Lung microvascular endothelial cell (primary cell): ENCODE data around the gene PDSS2. TPM values are rescaled to one million over a fixed set of nuclear protein-coding genes. Genes with fewer than 3 reads are reported as not detected.

ENCODE experiments used
- DNase-seq, 2 donors: peaks; one replicate each; pipeline versions ENCODE4 v3.0.0 to v3.0.0-alpha.2; 2010; ENCODE audit warnings: low read depth in 2 of 2
- total RNA-seq: library from RNA; depleted of rRNA; stranded (reverse); fragments of >200 nt; gene quantifications from 2 replicates; pipeline ENCODE4 v1.2.1, GENCODE V29; 2014

The PDSS2 gene
- total RNA-seq, 1 donor from 2014 or later, result 4.8 TPM

DNA sequence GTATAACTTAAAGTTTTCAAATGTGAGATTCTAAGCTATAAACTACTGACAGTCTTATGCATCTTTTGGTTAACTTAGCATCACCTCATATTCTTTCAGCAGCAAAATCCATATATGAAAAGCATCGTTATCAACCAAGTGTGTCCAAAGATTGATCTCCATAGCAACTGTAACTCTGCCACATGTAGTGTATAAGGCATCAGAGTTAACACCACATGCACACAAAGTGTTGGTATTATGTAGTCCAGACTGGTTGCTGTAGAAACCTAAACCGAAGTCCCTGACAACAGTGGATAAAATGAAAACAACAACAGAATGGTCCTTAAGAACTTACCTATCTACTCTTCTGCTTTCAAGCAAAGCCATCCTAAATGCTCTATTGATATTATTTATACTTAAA, 39.6 kb downstream of the PDSS2 start:
- DNase-seq, result peak; percentile 11 to 16

DNA sequence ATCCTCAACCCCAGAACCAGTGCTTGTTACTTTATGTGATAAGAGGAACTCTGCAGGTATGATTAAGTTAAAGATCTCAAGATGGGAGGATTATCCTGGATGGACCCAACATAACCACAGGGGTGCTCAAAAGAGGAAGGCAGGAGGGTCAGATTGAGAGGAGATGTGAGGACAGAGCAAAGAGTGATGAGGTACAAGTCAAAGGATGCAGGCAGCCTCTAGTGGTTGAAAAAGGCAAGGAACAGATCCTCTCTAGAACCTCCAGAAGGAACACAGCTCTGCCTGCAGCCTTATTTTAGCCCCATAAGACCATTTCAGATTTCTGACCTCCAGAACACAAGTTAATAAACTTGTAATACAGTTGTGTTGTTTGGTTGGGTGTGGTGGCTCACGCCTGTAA, 41.2 kb downstream of the PDSS2 start:
- DNase-seq, result peak in 1 of 2 donors; percentile 25

DNA sequence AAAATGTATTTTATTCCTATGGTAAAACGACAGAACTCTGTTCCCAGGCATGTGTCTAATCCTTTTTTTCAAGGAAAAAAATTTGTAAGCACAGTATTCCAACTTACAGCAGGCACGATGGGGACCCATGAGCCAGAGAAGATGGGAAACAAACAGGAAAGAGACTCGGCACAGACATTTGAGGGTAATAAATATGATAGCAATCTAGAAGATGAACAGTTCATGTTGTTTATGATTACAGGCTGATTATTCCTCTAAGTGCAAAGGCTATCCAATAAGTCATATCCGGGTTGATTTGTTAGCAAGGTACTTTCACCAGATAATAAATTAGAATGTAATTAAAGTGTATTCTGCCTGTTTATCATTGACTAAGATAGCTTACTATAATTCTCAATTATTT, 43.2 kb downstream of the PDSS2 start:
- DNase-seq, result no peak

DNA sequence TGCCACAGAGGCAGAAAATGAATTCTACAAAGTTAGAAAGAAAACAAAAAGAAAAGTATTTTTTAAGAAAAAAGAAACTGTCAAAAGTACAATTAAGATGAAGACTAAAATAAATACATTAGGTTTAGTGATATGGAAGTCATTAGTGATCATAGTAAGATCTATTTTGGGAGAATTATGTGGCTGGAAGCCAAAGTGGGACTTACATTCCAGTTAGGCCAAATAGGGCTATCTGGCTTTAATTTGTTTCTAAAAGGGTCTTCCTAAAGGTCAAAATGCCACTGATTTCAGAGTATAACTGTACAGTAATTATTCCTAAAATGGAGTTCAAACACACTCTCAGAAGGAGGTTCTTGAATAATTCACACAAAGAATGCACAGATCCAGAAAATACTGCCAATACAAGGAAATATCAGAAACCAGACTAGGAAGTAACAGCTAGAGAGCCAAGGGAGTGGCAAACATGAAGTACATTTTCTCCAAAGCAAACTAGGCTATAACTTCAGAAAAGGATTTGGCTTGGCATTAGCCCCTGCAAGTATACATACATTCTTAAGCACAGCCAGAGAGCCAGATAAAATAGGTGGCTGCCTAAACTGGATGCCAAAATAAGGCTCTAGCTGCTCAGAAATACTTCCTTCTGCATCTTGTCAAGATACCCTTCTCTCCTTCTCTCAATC, 45.3 kb downstream of the PDSS2 start:
- DNase-seq, result no peak

DNA sequence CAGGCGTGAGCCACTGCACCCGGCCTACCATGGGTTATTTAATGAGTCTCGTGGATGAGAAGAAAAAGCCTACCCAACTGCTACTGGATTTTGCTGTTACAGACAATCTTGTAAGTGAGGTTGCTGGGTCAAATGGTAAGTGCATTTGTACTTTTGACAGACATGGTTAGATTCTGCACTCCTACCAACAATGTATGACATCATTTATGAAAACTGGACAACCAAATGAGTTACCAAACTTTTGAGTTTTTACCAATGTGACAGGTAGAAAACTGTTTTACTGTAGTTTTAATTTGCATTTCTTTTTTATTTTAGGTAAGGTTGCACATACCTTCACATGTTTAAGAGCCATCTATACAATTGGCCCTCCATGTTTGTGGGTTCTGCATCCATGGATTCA, 48.2 kb downstream of the PDSS2 start:
- no peak for DNase-seq

DNA sequence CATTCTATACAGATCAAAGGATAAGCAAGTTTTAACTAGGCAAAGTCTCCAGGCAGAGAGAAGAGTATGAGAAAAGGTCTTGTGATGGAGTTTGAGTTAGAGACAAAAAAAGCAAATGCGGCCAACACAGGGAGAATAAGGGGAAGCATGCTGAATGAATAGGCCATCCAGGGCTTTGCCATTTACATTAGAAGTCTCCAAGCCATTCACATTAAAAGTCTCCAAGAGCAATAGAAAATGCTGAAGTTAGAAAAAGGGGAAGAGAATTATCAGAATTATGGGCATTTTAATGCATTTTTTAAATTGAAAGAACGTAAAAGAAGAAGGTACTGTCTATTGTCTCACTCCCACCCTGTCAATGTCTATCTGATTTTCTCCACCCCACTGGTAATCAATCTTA, 49.4 kb downstream of the PDSS2 start:
- no peak for DNase-seq

DNA sequence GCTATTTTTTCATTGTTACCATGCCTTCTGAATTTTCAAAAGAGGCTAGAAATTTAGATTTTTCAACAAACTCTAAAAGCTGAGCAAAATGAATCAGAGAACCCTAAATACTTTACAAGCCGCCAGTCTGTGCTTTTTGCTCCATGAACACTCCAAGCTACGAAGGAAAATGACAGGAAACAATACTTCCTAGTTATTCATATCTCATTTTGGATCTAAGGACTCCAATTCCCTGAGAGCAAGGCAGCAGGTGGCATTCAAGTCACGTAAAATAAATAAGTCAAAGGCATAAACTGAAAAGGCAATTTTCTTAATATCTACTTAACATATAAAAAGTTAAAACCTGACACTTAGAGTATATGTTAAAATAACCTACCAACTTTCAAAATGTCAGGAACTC, 50.6 kb downstream of the PDSS2 start:
- peak in 1 of 2 donors; percentile 58 for DNase-seq

DNA sequence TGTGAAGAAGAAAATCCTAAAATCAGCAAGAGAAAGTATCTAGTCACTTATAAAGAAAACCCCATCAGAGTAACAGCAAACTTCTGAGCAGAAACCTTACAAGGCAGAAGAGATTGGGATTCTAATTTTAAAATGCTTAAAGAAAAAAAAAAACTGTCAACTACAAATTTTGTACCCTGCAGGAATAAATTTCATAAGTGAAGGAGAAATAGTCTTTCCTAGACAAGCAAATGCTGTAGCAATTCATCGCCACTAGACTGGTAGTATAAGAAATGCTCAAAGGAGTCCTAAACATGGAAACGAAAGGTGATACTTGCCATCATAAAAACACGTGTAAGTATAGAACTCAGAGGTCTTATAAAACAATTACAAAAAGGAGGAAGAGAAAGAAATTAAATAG, 54.4 kb downstream of the PDSS2 start:
- DNase-seq, result no peak

DNA sequence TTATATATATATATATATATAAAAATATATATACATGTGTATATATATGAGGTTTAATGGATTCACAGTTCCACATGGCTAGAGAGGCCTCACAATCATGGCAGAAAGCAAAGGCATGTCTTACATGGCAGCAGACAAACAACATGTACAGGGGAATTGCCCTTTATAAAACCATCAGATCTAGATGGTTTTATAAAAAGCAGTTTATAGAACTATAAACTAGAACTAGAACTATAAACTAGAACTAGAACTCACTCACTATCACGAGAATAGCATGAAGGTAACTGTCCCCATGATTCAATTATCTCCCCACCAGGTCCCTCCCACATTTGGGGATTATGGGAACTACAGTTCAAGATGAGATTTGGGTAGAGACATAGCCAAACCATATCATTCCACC, 56.8 kb downstream of the PDSS2 start:
- no peak for DNase-seq

DNA sequence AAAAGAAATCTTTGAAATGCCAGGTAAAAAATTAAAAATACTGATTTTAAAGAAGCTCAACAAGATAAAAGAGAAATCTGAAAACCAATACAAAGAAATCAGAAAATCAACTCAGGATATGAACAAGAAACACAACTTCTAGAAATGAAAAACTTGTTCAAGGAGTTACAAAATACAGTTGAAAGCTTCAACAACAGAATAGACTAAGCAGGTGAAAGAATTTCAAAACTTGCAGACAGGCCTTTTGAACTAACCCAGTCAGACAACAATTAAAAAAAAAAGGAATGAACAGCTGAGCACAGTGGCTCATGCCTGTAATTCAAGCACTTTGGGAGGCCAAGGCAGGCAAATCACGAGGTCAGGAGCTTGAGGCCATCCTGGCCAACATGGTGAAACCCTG, 57.8 kb downstream of the PDSS2 start:
- no peak for DNase-seq

DNA sequence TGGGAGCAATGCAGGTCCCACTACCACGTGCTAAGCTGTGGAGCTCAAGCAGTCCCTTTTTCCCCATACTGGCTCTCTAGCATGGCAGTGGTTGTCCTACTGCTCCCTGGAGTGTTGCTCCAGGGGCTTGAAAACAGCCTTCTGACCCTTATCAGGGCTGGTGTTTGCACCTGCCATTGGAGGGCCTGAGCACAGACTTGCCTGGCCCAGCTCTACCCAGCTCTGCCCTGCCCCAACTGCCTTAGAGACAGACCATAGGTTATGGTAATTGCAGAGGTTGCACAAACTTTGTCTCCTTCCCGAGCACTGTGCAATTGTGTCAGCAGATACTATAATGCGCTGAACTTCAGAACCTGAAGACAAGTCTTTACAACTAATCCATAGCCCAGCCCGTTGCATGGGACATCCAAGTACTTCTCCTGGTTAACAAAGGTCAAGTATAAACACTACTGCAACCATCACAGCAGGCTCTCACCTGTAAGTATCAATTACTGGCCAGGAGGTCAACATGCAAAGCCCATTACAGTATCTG, 58.7 kb downstream of the PDSS2 start:
- DNase-seq, result no peak

DNA sequence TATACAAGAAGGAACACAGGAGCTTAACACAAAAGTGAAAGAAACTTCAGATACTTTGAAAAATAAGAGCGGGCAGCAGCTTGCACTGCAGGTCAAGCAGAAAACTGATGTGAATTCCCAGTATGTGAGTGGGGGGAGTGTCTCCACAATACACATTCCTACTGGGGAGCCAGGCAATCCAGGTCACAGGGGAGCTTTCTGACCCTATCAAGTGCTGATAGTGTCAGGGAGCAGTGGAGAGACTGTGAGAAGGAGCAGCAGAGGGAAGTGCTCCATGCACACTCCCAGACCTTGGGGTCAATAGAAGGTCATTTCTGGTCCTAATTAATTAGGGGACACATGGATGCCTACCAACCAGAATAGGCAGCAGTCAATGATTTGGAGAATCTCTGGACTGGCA, 59.4 kb downstream of the PDSS2 start:
- DNase-seq, result no peak

DNA sequence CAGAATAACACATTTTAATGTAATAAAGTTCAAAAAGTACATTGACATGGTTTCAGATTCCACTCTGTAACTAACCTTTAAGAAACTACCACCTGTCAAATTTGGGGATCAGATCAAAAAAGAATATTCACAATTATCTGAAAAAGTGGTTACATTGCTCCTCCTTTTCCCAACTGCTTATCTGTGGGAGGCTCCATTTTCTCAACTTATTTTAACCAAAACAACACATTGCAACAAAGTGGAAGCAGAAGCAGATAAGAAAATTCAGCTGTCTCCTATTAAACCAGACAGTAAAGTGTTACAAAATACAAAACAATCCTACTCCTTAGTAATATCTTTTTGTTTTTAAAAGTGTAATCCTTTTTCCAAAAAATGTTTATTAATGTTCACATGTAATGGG, 61.4 kb downstream of the PDSS2 start:
- DNase-seq, result no peak

DNA sequence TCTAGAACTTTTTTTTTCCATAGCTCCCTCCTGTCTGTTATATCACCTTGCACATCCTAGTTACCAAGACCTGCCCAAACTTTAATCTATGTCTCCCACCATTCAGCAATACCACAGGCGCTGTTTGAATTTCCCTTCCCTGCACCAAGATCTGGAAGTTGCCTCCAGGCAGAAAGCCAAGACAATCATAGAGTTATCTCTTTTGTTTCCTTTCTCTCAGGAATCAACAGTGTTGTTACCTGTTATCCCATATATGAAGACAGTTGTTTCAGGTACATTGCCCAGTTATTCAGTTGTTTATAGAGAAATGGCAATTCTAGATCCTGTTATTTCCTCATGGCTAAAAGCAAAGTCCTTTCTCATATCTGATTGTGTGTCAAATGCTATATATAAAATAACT, 63.2 kb downstream of the PDSS2 start:
- peak in 1 of 2 donors; percentile 22 for DNase-seq

DNA sequence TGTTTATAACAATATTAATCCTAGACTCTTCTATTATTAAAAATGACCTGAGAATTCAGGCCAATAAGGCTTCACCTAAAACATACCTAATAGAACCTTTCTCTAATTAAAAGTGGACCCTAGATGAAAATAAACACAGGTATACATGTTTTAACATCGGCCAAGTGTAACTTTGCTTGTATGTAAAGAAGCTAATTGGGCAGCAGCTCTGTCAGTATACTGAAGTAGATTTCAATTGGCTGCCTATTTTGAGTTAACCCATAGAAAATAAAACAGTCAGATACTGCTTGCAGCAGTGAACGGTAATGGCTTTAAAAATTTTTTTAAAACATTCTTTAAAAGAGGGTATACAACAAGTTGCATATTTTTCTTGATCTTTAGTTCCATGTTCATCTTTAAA, 67.3 kb downstream of the PDSS2 start:
- no peak for DNase-seq

DNA sequence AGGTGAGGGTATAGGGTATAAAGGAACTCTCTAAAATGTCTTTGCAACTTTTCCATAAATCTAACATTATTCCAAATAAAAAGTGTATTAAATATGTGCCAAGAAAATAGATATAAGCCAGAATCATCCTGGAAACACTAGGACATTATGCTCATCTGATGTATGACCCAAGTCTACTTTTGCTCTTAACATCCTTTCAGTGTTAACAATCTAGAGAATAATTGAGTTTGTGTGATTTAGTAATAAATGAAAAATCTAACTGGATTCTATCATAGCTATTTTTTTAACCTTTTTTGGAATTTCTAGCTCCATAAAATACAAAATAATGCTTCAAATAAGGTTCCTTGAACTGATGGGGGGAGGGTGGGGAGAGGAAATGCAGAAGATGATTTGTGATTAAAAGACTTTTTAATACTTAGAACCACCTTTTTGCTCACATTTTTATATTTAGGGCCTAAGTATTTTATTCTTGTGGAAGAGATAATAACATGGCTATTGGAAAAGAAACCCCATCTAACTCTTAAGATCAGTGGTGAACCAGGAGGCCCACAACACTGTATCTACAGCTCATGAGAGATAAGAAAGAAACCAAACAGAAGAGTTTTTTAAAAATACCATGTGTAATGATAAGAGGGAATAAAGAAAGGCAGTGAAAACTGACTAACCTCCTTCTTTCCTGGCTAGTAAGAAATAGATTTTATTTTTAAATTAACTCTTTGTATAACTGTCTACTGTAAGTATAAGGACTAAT, 68.5 kb downstream of the PDSS2 start:
- no peak for DNase-seq

DNA sequence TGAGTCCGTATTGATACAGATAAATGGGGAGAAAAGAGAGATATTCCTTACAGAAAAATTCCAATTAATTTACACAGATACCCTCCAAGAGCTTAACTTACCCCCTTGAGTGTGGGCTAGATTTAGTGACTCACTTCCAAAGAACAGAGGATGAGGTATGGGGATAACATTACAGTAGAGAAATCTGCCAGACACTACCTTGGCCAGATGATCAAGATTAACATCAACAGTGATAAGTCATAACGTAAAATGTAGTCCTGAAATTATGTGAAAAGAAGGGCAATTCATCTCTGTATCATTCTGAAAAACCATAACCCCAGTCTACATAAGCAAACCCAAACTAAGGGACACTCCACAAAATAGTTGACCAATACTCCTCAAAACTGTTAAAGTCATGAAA, 69.3 kb downstream of the PDSS2 start:
- no peak for DNase-seq

DNA sequence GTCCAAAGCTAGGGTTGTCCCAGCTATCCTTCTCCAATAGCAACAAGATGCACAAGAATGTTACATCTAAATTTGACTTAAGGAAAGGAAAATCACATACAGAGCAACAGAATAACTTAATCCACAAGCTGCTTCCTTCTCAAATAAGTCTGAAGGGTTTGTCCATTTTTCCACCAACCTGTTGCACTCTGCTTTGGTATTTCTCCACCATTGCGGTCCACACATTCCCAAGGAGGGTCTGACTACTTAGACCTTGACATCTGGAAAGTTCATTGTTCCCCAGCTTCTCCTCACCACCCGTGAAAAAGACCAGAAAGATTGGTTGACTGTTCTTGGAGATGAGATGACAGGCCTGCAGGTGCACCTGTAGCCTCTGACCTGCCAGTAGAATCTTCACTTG, 72.5 kb downstream of the PDSS2 start:
- DNase-seq, result no peak

DNA sequence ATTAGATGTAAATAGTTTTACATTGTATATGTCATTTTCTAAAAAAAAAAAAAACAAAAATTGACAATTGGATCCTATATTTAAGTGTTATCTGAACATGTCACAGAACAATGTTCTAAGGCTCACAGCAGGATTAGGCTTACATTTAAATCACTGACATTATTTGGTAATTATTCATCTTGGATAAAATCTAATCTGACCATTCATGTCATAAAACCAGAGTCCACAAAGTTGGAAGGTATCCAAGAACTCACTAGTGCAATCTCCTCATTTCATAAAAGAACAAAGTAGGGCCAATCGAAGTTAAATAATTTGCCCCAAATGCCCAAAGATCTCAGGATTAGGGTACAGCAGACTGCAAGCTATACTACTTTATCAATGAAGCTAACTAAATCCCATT, 73.0 kb downstream of the PDSS2 start:
- DNase-seq, result peak; percentile 25 to 35

DNA sequence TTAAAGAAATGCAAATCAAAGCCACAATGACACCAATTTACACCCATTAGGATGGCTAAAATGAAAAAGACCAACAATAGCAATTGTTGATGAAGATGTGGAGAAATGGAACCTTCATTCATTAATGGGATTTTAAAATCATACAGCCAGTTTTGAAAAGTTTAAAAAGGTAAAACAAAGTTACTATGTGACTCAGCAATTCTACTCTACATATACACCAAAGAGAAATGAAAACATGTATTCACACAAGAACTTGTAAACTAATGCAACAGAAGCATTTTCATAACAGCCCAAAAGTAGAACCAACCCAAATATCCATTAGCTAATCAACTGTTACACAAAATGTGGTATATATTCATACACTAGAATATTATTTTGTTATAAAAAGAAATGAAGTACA, 75.7 kb downstream of the PDSS2 start:
- no peak for DNase-seq

DNA sequence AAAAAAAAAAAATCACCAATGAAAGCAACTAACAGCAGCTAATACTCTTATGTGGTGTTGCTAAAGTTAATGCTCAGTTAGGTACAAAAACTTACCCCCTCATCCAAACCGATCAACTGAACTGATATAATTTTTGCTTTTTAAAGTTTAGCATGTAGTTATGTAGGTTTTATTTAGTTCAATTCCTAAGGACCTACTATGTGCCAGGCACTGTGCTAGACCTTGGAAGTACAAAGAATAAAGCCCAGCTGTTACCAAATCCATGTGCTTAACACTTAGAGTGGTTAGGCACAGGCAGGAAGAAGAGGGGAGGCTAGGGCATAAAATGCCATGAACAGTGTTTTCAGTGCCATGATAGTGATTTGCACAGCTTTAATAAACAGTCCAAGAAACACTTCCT, 85.1 kb downstream of the PDSS2 start:
- DNase-seq, result no peak

DNA sequence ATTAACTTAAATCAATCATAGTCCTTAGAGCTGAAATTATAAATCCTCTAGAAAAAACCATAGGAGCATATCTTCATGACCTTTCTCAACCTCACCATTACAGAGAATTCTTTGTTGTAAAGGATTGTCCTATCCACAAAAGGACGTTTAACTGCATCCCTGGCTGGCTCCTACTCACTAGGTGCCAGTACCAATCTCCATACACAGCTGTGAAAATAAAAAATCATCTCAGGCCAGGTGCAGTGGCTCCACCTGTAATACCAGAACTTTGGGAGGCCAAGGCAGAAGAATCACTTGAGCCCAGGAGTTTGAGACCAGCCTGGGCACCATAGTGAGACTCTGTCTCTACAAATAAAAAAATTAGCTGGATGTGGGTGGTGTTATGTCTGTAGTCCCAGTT, 89.9 kb downstream of the PDSS2 start:
- no peak for DNase-seq

DNA sequence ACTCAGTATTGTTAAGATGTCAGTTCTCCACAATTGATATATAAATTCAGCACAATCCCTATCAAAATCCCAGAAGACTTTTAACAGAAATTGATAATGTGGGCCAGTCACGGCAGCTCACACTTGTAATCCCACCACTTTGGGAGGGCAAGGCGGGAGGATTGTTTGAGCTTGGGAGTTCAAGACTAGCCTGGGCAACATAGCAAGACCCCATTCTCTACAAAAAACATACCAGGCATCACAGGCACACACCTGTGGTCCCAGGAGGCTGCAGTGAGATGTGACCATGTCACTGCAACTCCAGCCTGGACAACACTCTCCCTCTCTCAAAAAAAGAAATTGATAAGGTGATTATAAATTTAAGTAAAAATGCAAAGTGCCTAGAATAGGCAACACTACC, 90.9 kb downstream of the PDSS2 start:
- DNase-seq, result no peak
